OCI-LY1 (cell line): ENCODE measurements around the gene ANXA2R.

Source experiments
- CTCF ChIP-seq: fragments of 200-600 bp; sonication (generic), shearing (Covaris generic); IDR thresholded peaks from 2 replicates; pipeline ENCODE4 v1.5.1; 2017; ENCODE audit warnings: mild to moderate bottlenecking, antibody characterized with exemption, low read length, moderate library complexity, mixed read lengths
- EZH2 ChIP-seq: fragments of 200-600 bp; sonication (generic), shearing (Covaris generic); IDR thresholded peaks from 2 replicates; pipeline ENCODE4 v1.8.0; 2017; ENCODE audit warnings: borderline replicate concordance, mixed run types, mild to moderate bottlenecking, antibody characterized with exemption, low read length, moderate library complexity, mixed read lengths

GRCh38 chr5:43065948-43066798 is 26.1 kb upstream of the ANXA2R start:
- TF ChIP-seq CTCF: 0 out of 2 replicates have a peak, but pooled peaks have one; percentile 3
- TF ChIP-seq EZH2: no peak
